Measurements from ENCODE around the gene MYH10.

The MYH10 gene

GRCh38 chr17:8494506-8495111 lies 135.9 kb downstream of the MYH10 start:
- Histone ChIP-seq H3K36me3 (ENCODE audit: insufficient read depth, low read length) (peaks cover 99% of the 10 kb centered on the region), H3K4me1 (ENCODE audit: insufficient read depth, low read length) (no peaks in the 10 kb centered on the region), H3K9me3 (ENCODE audit: insufficient read depth, low read depth, low read length) (no peaks in the 10 kb centered on the region), H3K9ac (ENCODE audit: low read depth, low read length) (no peak overlapping the region), H3K27me3 (ENCODE audit: insufficient read depth, low read length) (no peaks in the 10 kb centered on the region), H3K4me3 (ENCODE audit: low read length) (no peak overlapping the region), H3K27ac (ENCODE audit: low read depth, low read length) (no peak overlapping the region)
- WGBS: 94% methylated on average over 8 of the region's 8 CpGs

GRCh38 chr17:8494021-8494420 lies 136.5 kb downstream of the MYH10 start:
- Histone ChIP-seq H3K4me1 (ENCODE audit: insufficient read depth, low read length) (no peaks in the 10 kb centered on the region), H3K27me3 (ENCODE audit: insufficient read depth, low read length) (no peaks in the 10 kb centered on the region), H3K27ac (ENCODE audit: low read depth, low read length) (no peak overlapping the region), H3K4me3 (ENCODE audit: low read length) (no peak overlapping the region), H3K36me3 (ENCODE audit: insufficient read depth, low read length) (peaks cover 98% of the 10 kb centered on the region), H3K9ac (ENCODE audit: low read depth, low read length) (no peak overlapping the region), H3K9me3 (ENCODE audit: insufficient read depth, low read depth, low read length) (no peaks in the 10 kb centered on the region)
- 92% methylated on average over 12 of the region's 12 CpGs for WGBS

GRCh38 chr17:8492121-8492520 lies 138.4 kb downstream of the MYH10 start:
- H3K27me3 ChIP-seq (ENCODE audit: insufficient read depth, low read length): no peaks in the 10 kb centered on the region
- no peak overlapping the region for H3K4me3 ChIP-seq (ENCODE audit: low read length)

GRCh38 chr17:8490256-8491023 lies 140.1 kb downstream of the MYH10 start:
- Histone ChIP-seq H3K27ac (ENCODE audit: low read depth, low read length) (no peak overlapping the region), H3K27me3 (ENCODE audit: insufficient read depth, low read length) (no peaks in the 10 kb centered on the region), H3K9me3 (ENCODE audit: insufficient read depth, low read depth, low read length) (no peaks in the 10 kb centered on the region; the same call in 1 of the 2 replicates), H3K36me3 (ENCODE audit: insufficient read depth, low read length) (peaks cover 100% of the 10 kb centered on the region), H3K4me3 (ENCODE audit: low read length) (no peak overlapping the region), H3K9ac (ENCODE audit: low read depth, low read length) (no peak overlapping the region), H3K4me1 (ENCODE audit: insufficient read depth, low read length) (no peaks in the 10 kb centered on the region)
- 96% methylated on average over 17 of the region's 17 CpGs for WGBS

More at GRCh38 chr17:8492121-8492520, 138.4 kb downstream of the MYH10 start:
- Histone ChIP-seq H3K9me3 (ENCODE audit: insufficient read depth, low read depth, low read length) (no peaks in the 10 kb centered on the region), H3K36me3 (ENCODE audit: insufficient read depth, low read length) (peaks cover 100% of the 10 kb centered on the region), H3K9ac (ENCODE audit: low read depth, low read length) (no peak overlapping the region), H3K4me1 (ENCODE audit: insufficient read depth, low read length) (no peaks in the 10 kb centered on the region), H3K27ac (ENCODE audit: low read depth, low read length) (no peak overlapping the region)
- WGBS: 96% methylated on average over 17 of the region's 17 CpGs

GRCh38 chr17:8489841-8490240 lies 140.7 kb downstream of the MYH10 start:
- Histone ChIP-seq H3K9ac (ENCODE audit: low read depth, low read length) (no peak overlapping the region), H3K36me3 (ENCODE audit: insufficient read depth, low read length) (peaks cover 100% of the 10 kb centered on the region), H3K27ac (ENCODE audit: low read depth, low read length) (no peak overlapping the region), H3K4me3 (ENCODE audit: low read length) (no peak overlapping the region), H3K27me3 (ENCODE audit: insufficient read depth, low read length) (no peaks in the 10 kb centered on the region), H3K9me3 (ENCODE audit: insufficient read depth, low read depth, low read length) (peaks cover under 1% of the 10 kb centered on the region; the same call in 1 of the 2 replicates), H3K4me1 (ENCODE audit: insufficient read depth, low read length) (no peaks in the 10 kb centered on the region)
- WGBS: 100% methylated on average over 3 of the region's 3 CpGs

GRCh38 chr17:8488901-8489300 lies 141.6 kb downstream of the MYH10 start:
- peaks cover 100% of the 10 kb centered on the region for H3K36me3 ChIP-seq (ENCODE audit: insufficient read depth, low read length)

GRCh38 chr17:8488491-8488890 lies 142.0 kb downstream of the MYH10 start:
- Histone ChIP-seq H3K27me3 (ENCODE audit: insufficient read depth, low read length) (no peaks in the 10 kb centered on the region), H3K4me3 (ENCODE audit: low read length) (no peak overlapping the region), H3K9me3 (ENCODE audit: insufficient read depth, low read depth, low read length) (peaks cover 3% of the 10 kb centered on the region; the same call in 1 of the 2 replicates), H3K9ac (ENCODE audit: low read depth, low read length) (no peak overlapping the region), H3K27ac (ENCODE audit: low read depth, low read length) (no peak overlapping the region), H3K36me3 (ENCODE audit: insufficient read depth, low read length) (peaks cover 100% of the 10 kb centered on the region), H3K4me1 (ENCODE audit: insufficient read depth, low read length) (no peaks in the 10 kb centered on the region)
- WGBS: 97% methylated on average over 6 of the region's 6 CpGs

More at GRCh38 chr17:8488901-8489300, 141.6 kb downstream of the MYH10 start:
- no peak overlapping the region for H3K9ac ChIP-seq (ENCODE audit: low read depth, low read length)
- H3K27me3 ChIP-seq (ENCODE audit: insufficient read depth, low read length): no peaks in the 10 kb centered on the region
- no peak overlapping the region for H3K27ac ChIP-seq (ENCODE audit: low read depth, low read length)
- WGBS: 90% methylated on average over 4 of the region's 4 CpGs
- H3K9me3 ChIP-seq (ENCODE audit: insufficient read depth, low read depth, low read length): peaks cover 3% of the 10 kb centered on the region; the same call in 1 of the 2 replicates
- H3K4me1 ChIP-seq (ENCODE audit: insufficient read depth, low read length): no peaks in the 10 kb centered on the region
- H3K4me3 ChIP-seq (ENCODE audit: low read length): no peak overlapping the region

GRCh38 chr17:8487743-8488142 lies 142.8 kb downstream of the MYH10 start:
- Histone ChIP-seq H3K27ac (ENCODE audit: low read depth, low read length) (no peak overlapping the region), H3K4me3 (ENCODE audit: low read length) (no peak overlapping the region), H3K36me3 (ENCODE audit: insufficient read depth, low read length) (peaks cover 100% of the 10 kb centered on the region), H3K4me1 (ENCODE audit: insufficient read depth, low read length) (no peaks in the 10 kb centered on the region), H3K9ac (ENCODE audit: low read depth, low read length) (no peak overlapping the region), H3K27me3 (ENCODE audit: insufficient read depth, low read length) (no peaks in the 10 kb centered on the region), H3K9me3 (ENCODE audit: insufficient read depth, low read depth, low read length) (peaks cover 3% of the 10 kb centered on the region; the same call in 1 of the 2 replicates)
- 97% methylated on average over 5 of the region's 5 CpGs for WGBS

GRCh38 chr17:8487130-8487645 lies 143.3 kb downstream of the MYH10 start:
- Histone ChIP-seq H3K36me3 (ENCODE audit: insufficient read depth, low read length) (peaks cover 100% of the 10 kb centered on the region), H3K4me3 (ENCODE audit: low read length) (no peak overlapping the region), H3K9ac (ENCODE audit: low read depth, low read length) (no peak overlapping the region), H3K27ac (ENCODE audit: low read depth, low read length) (no peak overlapping the region), H3K9me3 (ENCODE audit: insufficient read depth, low read depth, low read length) (peaks cover 3% of the 10 kb centered on the region; the same call in 1 of the 2 replicates), H3K27me3 (ENCODE audit: insufficient read depth, low read length) (no peaks in the 10 kb centered on the region), H3K4me1 (ENCODE audit: insufficient read depth, low read length) (no peaks in the 10 kb centered on the region)
- 88% methylated on average over 19 of the region's 19 CpGs for WGBS

GRCh38 chr17:8485491-8485890 lies 145.0 kb downstream of the MYH10 start:
- no peak overlapping the region for H3K9ac ChIP-seq (ENCODE audit: low read depth, low read length)
- no peak overlapping the region for H3K27ac ChIP-seq (ENCODE audit: low read depth, low read length)
- no peak overlapping the region for H3K4me3 ChIP-seq (ENCODE audit: low read length)
- 100% methylated on average over 1 of the region's 1 CpG for WGBS
- no peaks in the 10 kb centered on the region for H3K27me3 ChIP-seq (ENCODE audit: insufficient read depth, low read length)
- H3K36me3 ChIP-seq (ENCODE audit: insufficient read depth, low read length): peaks cover 100% of the 10 kb centered on the region
- H3K4me1 ChIP-seq (ENCODE audit: insufficient read depth, low read length): no peaks in the 10 kb centered on the region
- peaks cover 3% of the 10 kb centered on the region; the same call in 1 of the 2 replicates for H3K9me3 ChIP-seq (ENCODE audit: insufficient read depth, low read depth, low read length)

GRCh38 chr17:8484465-8484864 lies 146.1 kb downstream of the MYH10 start:
- H3K36me3 ChIP-seq (ENCODE audit: insufficient read depth, low read length): peaks cover 100% of the 10 kb centered on the region
- no CpG with 5 or more reads among the region's 1 CpG for WGBS

More at GRCh38 chr17:8484465-8484864, 146.1 kb downstream of the MYH10 start:
- Histone ChIP-seq H3K9me3 (ENCODE audit: insufficient read depth, low read depth, low read length) (peaks cover 3% of the 10 kb centered on the region; the same call in 1 of the 2 replicates), H3K4me3 (ENCODE audit: low read length) (no peak overlapping the region), H3K27ac (ENCODE audit: low read depth, low read length) (no peak overlapping the region), H3K27me3 (ENCODE audit: insufficient read depth, low read length) (no peaks in the 10 kb centered on the region), H3K9ac (ENCODE audit: low read depth, low read length) (no peak overlapping the region), H3K4me1 (ENCODE audit: insufficient read depth, low read length) (no peaks in the 10 kb centered on the region)
